Parathyroid adenoma (tissue), 2 donors: ENCODE data around the gene ADPRH.
A peak's percentile ranks its signal among the peaks of the same experiment; 100 is the strongest.

Source experiments
- H2AFZ ChIP-seq: fragments of 300-600 bp; sonication (generic); one replicate; pipeline ENCODE4 v1.7.0; 2017; ENCODE audit warnings: antibody characterized with exemption, mild to moderate bottlenecking
- H3K27ac ChIP-seq: fragments of 300-600 bp; sonication (generic); one replicate; pipeline ENCODE4 v1.7.0; 2017
- H3K27me3 ChIP-seq: fragments of 300-600 bp; sonication (generic); one replicate; pipeline ENCODE4 v1.7.0; 2017; ENCODE audit warnings: low read length; ENCODE audit not compliant: control insufficient read depth, insufficient read depth
- H3K36me3 ChIP-seq: fragments of 300-600 bp; sonication (generic); one replicate; pipeline ENCODE4 v1.7.0; 2017; ENCODE audit warnings: low read length; ENCODE audit not compliant: control insufficient read depth, insufficient read depth
- H3K4me1 ChIP-seq: fragments of 300-600 bp; sonication (generic); one replicate; pipeline ENCODE4 v1.7.0; 2017; ENCODE audit warnings: control low read depth
- H3K4me2 ChIP-seq: fragments of 300-600 bp; sonication (generic); one replicate; pipeline ENCODE4 v1.7.0; 2017; ENCODE audit warnings: low read length
- H3K4me3 ChIP-seq: fragments of 300-600 bp; sonication (generic); one replicate; pipeline ENCODE4 v1.7.0; 2017; ENCODE audit warnings: low read depth, low read length
- H3K79me2 ChIP-seq: fragments of 300-600 bp; sonication (generic); one replicate; pipeline ENCODE4 v1.7.0; 2017; ENCODE audit warnings: control low read depth
- H3K9ac ChIP-seq: fragments of 300-600 bp; sonication (generic); one replicate; pipeline ENCODE4 v1.7.0; 2017; ENCODE audit warnings: mild to moderate bottlenecking
- H3K9me3 ChIP-seq: fragments of 300-600 bp; sonication (generic); one replicate; pipeline ENCODE4 v1.7.0; 2017; ENCODE audit warnings: low read length; ENCODE audit not compliant: control insufficient read depth
- TF ChIP-seq, protein P1 (sequence below): fragments of 300-600 bp; sonication (generic); IDR thresholded peaks from one replicate; pipeline ENCODE4 v1.7.0; 2017; ENCODE audit warnings: antibody characterized with exemption, mild to moderate bottlenecking
- donor health status: primary hyperparathyroidism.

Gene ADPRH

DNA sequence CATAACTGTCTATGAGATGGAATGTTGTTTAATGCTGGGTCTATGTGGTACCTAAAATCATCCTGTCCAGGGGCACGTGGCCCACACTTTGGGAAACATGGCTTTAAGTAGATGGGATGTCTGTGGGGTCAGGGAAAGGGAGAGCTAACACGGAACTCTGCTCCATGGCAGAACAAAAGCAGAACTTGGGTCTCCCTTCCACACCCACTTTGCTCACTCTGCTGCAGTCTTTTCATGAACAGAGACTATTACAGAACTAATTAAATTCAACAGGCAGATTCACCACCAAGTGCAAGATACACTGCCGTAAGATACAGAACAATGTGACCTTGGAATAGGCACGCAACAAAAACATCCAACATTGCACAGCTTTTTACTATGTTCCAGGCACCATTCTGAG is 52.9 kb downstream of the ADPRH start:
- H3K27ac ChIP-seq, result no peak overlapping the region
- no peaks in the 10 kb centered on the region for H3K79me2 ChIP-seq
- TF ChIP-seq, protein P1, sequence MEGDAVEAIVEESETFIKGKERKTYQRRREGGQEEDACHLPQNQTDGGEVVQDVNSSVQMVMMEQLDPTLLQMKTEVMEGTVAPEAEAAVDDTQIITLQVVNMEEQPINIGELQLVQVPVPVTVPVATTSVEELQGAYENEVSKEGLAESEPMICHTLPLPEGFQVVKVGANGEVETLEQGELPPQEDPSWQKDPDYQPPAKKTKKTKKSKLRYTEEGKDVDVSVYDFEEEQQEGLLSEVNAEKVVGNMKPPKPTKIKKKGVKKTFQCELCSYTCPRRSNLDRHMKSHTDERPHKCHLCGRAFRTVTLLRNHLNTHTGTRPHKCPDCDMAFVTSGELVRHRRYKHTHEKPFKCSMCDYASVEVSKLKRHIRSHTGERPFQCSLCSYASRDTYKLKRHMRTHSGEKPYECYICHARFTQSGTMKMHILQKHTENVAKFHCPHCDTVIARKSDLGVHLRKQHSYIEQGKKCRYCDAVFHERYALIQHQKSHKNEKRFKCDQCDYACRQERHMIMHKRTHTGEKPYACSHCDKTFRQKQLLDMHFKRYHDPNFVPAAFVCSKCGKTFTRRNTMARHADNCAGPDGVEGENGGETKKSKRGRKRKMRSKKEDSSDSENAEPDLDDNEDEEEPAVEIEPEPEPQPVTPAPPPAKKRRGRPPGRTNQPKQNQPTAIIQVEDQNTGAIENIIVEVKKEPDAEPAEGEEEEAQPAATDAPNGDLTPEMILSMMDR, result no peak
- H3K4me2 ChIP-seq, result no peak overlapping the region
- H3K27me3 ChIP-seq, result no peaks in the 10 kb centered on the region
- H3K4me1 ChIP-seq, result peaks cover 41% of the 10 kb centered on the region
- no peak overlapping the region for H3K4me3 ChIP-seq
- no peaks in the 10 kb centered on the region for H3K36me3 ChIP-seq
- H2AFZ ChIP-seq, result no peak overlapping the region
- H3K9ac ChIP-seq, result no peak overlapping the region
- no peaks in the 10 kb centered on the region for H3K9me3 ChIP-seq

DNA sequence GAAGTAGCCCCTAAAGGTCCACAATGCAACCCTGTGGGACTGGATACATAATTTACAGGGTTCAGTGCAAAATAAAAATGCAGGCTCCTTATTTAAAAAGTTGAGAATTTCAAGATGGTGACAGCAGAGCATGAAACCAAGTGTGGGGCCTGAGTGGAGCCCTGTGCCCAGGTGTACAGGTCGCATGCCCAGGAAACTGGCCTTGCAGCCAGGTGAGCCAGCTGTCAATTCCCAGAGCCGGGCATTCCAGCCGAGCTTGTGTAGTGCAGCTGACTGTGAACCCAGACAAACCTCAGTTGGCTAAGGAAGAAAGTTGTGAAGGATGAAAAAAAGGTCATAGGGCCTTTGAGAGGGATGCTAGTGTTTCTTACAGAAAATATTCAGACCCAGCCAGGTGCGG is 53.5 kb downstream of the ADPRH start:
- Histone ChIP-seq H3K9me3 (no peaks in the 10 kb centered on the region), H3K4me3 (no peak overlapping the region), H3K36me3 (no peaks in the 10 kb centered on the region), H3K79me2 (no peaks in the 10 kb centered on the region), H2AFZ (no peak overlapping the region), H3K9ac (no peak overlapping the region), H3K27ac (no peak overlapping the region), H3K4me2 (no peak overlapping the region), H3K4me1 (peaks cover 40% of the 10 kb centered on the region), H3K27me3 (no peaks in the 10 kb centered on the region)
- TF ChIP-seq, protein P1, result no peak

DNA sequence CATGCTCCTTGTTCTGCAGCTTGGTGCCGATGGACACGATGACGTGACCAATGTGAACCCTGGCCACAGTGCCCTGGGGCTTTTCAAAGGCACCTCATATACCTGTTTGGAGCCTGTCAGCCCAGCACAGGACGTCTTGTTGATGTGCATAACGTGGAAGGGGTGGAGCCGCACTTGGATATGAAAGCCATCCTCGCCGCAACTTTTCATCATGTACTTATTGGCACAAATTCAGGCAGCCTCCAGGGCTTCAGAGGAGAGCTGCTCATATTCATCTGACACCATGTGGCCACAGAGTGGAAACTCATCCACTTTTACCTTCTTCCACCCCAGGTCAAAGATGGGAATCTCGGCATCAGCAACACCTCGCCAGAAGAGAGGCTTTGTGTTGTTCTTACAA is 56.4 kb downstream of the ADPRH start:
- Histone ChIP-seq H3K27me3 (no peaks in the 10 kb centered on the region), H3K4me2 (no peak overlapping the region), H3K36me3 (no peaks in the 10 kb centered on the region), H3K27ac (peak overlapping the region; percentile 92), H3K4me3 (no peak overlapping the region), H2AFZ (peak overlapping the region; percentile 43), H3K79me2 (no peaks in the 10 kb centered on the region), H3K9me3 (no peaks in the 10 kb centered on the region), H3K9ac (no peak overlapping the region), H3K4me1 (peaks cover 40% of the 10 kb centered on the region)
- TF ChIP-seq, protein P1, result peak; percentile 40

DNA sequence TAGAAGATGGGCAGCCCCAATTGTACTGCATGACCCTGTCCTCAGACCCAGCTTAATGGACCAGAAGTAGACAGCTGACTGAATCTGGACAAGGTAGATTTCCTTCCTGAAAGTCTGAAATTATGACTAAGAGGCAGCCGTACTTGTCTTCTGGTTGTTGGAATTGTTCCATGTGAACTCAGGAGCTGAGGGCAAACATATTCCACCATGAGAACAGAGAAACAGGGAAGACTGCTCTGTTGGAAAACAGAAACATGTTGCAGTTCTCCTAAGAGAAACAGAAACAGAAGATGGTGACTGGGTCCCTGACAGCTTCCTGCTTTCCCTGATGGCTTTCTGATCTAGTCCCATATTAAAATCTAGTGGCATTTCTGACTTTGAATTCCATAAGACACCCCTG is 57.0 kb downstream of the ADPRH start:
- Histone ChIP-seq H3K27ac (peak overlapping the region; percentile 92), H3K9me3 (no peaks in the 10 kb centered on the region), H2AFZ (peak overlapping the region; percentile 43), H3K9ac (no peak overlapping the region), H3K79me2 (no peaks in the 10 kb centered on the region), H3K4me3 (no peak overlapping the region), H3K36me3 (no peaks in the 10 kb centered on the region), H3K4me2 (no peak overlapping the region), H3K4me1 (peaks cover 40% of the 10 kb centered on the region), H3K27me3 (no peaks in the 10 kb centered on the region)
- TF ChIP-seq, protein P1, result no peak

DNA sequence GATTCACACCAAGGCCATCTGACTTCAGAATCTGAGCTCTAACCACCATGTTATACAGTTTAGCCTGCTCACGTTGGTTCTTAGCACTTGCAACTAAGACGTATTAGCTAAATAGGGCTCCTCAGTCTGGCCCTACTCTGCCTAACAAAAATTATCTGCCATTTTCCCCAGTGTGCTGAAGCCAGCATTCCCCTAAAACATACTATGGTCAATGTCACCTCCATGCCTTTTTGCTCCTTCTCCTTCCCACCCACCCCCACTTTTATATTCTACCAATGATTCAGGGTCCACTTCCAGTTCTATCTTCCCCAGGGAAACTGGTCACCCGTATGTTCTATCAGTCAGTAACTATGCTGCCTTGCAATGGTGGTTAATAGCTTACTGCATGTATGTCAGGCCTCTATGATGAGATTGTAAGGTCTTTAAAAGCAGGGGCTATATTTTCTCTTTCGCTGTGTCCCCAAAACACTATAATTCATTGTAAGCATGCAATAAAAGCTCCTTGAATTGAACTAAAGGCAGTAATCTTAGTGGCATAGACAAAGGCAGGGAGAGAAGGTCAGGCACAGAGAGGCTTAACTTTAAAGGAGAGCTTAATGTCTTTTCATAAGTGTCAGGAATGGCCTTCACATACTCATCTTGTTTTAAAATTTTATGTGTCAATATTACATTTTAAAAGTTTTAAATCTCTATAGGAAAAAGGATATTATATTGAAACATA is 57.8 kb downstream of the ADPRH start:
- Histone ChIP-seq H3K79me2 (no peaks in the 10 kb centered on the region), H3K4me2 (no peak overlapping the region), H3K9ac (no peak overlapping the region), H3K27ac (peak overlapping the region; percentile 92), H3K36me3 (no peaks in the 10 kb centered on the region), H3K9me3 (no peaks in the 10 kb centered on the region), H3K4me3 (no peak overlapping the region), H3K27me3 (no peaks in the 10 kb centered on the region), H3K4me1 (peaks cover 40% of the 10 kb centered on the region), H2AFZ (peak overlapping the region; percentile 43)
- TF ChIP-seq, protein P1, result no peak
